DOHH2 (cell line): Measurements from ENCODE around the gene SPTBN1.

Experiments used
- EZH2phosphoT487 ChIP-seq: fragments of 200-600 bp; sonication (generic); IDR thresholded peaks from 2 replicates; pipeline ENCODE4 v1.6.1; 2017; ENCODE audit warnings: borderline replicate concordance, mild to moderate bottlenecking, antibody characterized with exemption, low read length, moderate library complexity, mixed read lengths
- TF ChIP-seq, protein P1 (sequence below): fragments of 200-600 bp; sonication (generic); IDR thresholded peaks from one replicate; pipeline ENCODE4 v1.5.1; 2014; ENCODE audit warnings: antibody characterized with exemption, mild to moderate bottlenecking, low read depth, low read length; ENCODE audit not compliant: poor library complexity, severe bottlenecking

DNA sequence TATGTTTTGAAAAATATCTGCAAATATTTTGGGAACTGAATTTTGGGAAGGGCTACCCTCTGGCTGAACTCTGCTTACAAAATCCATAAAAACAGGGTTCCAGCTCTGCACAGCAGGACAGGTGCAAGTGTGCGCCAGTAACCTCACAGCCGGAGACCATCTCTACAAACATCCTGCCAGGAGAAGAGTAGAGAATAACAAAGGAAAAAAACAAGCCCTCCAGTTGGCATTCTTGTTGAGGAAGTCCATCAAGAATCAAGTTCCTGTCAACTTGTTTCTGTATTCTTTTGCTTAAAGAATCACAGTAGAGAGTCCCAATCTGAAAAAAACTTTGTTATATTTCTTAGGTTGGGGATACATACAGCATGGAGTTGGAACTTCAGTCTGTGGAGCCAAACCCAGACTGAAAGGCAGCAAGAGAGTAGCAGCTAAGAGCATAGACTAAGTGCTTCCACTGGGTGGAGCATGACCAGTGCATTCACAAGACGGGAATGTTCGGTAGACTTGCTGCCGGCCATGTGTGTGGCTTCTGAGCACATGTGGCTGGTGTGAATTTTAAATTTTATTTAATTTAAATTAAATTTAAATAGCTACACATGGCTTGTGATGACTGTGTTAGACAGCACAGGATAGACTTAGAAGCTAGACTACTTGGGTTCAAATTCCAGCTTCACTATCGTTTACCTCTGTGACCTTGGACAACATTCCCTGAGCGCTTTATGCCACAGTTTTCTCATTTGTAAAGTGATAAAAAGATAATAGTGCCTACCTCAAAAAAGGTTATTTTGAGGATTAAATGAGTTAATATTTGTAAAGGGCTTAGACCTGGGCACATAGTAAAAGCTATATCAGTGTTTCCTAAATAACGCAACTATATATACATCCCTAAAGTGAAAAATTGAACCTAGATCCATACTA is 41.9 kb downstream of the SPTBN1 start:
- TF ChIP-seq, protein P1, sequence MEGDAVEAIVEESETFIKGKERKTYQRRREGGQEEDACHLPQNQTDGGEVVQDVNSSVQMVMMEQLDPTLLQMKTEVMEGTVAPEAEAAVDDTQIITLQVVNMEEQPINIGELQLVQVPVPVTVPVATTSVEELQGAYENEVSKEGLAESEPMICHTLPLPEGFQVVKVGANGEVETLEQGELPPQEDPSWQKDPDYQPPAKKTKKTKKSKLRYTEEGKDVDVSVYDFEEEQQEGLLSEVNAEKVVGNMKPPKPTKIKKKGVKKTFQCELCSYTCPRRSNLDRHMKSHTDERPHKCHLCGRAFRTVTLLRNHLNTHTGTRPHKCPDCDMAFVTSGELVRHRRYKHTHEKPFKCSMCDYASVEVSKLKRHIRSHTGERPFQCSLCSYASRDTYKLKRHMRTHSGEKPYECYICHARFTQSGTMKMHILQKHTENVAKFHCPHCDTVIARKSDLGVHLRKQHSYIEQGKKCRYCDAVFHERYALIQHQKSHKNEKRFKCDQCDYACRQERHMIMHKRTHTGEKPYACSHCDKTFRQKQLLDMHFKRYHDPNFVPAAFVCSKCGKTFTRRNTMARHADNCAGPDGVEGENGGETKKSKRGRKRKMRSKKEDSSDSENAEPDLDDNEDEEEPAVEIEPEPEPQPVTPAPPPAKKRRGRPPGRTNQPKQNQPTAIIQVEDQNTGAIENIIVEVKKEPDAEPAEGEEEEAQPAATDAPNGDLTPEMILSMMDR: no peak
- TF ChIP-seq EZH2phosphoT487: no peak
